Tibial nerve (tissue), 4 donors: ENCODE measurements around the gene STUM. TPM values are rescaled to one million over a fixed set of nuclear protein-coding genes. Genes with fewer than 3 reads are reported as not detected.

ENCODE experiments used
- DNase-seq, 2 donors: peaks; one replicate each; pipeline ENCODE4 v3.0.0-alpha.2; 2019; ENCODE audit warnings: low spot score in 2 of 2
- H3K27ac ChIP-seq, 4 donors: fragments of 200-600 bp; sonication (generic) in 3 of 4; one replicate each; pipeline ENCODE4 v1.5.1; 2017 to 2019; ENCODE audit warnings: mild to moderate bottlenecking in 1 of 4
- H3K27me3 ChIP-seq, 2 donors: fragments of 200-600 bp; sonication (generic) in 1 of 2; one replicate each; pipeline versions ENCODE4 v1.5.1 to v1.6.0; 2017 to 2019
- H3K36me3 ChIP-seq, 3 donors: fragments of 200-600 bp; sonication (generic); one replicate each; pipeline ENCODE4 v1.5.1; 2018 to 2019
- H3K4me1 ChIP-seq, 4 donors: fragments of 200-600 bp; sonication (generic) in 3 of 4; one replicate each; pipeline ENCODE4 v1.5.1; 2017 to 2019
- H3K4me3 ChIP-seq, 4 donors: fragments of 200-600 bp; sonication (generic) in 3 of 4; one replicate each; pipeline ENCODE4 v1.5.1; 2017 to 2019; ENCODE audit warnings: mild to moderate bottlenecking in 1 of 4, moderate library complexity in 1 of 4
- H3K9me3 ChIP-seq, 4 donors: fragments of 200-600 bp; sonication (generic) in 3 of 4; one replicate each; pipeline ENCODE4 v1.5.1; 2017 to 2019
- CTCF ChIP-seq, 5 experiments: fragments of 200-600 bp in 3 of 5; fragments of 450-650 bp in 2 of 5; sonication (generic) in 3 of 5; IDR thresholded peaks; one replicate each; pipeline ENCODE4 v1.5.1; 2016 to 2019; ENCODE audit warnings: antibody characterized with exemption in 5 of 5, mild to moderate bottlenecking in 3 of 5, moderate library complexity in 2 of 5
- EP300 ChIP-seq, 2 donors: sonication (generic); formaldehyde crosslinking; IDR thresholded peaks; one replicate each; pipeline ENCODE4 v1.6.1; 2017; ENCODE audit warnings: antibody characterized with exemption in 2 of 2, mild to moderate bottlenecking in 1 of 2
- POLR2A ChIP-seq, 2 donors: fragments of 450-650 bp; IDR thresholded peaks; one replicate each; pipeline ENCODE4 v1.6.1; 2017; ENCODE audit warnings: antibody characterized with exemption in 2 of 2, mild to moderate bottlenecking in 2 of 2, moderate library complexity in 2 of 2
- whole genome bisulfite sequencing, 2 donors: methylation state at CpG; one replicate each; pipeline ENCODE4 v1.1.5; 2018; 5-methylcytosine and 5-hydroxymethylcytosine counted together
- total RNA-seq, 4 donors: library from RNA; depleted of rRNA; stranded (reverse); fragments of >200 nt; gene quantifications; one replicate each; pipeline ENCODE4 v1.1.0, GENCODE V29; 2016

The STUM gene
- total RNA-seq, 4 donors from 2014 or later: 4.8 to 7.5 (median 6.9) TPM

- Histone ChIP-seq H3K36me3 (peaks cover 0 to 89% (median 16%) of the 10 kb centered on the region in 3 donors), H3K27ac (peak overlapping the region in 3 of 4 donors; percentile 26 to 71 (median 54)), H3K4me3 (no peak overlapping the region), H3K27me3 (no peaks in the 10 kb centered on the region), H3K9me3 (no peaks in the 10 kb centered on the region), H3K4me1 (peaks cover 0 to 34% (median 20%) of the 10 kb centered on the region in 4 donors)
- DNase-seq: no peak
- 69 to 87% methylated on average over 16 to 17 of the region's 18 CpGs for WGBS, 2 donors
- no peak for TF ChIP-seq CTCF (IDR thresholded peaks at IDR 0.05)
- no peak for TF ChIP-seq EP300 (IDR thresholded peaks at IDR 0.05)
- TF ChIP-seq POLR2A (IDR thresholded peaks at IDR 0.05): no peak
These were observed 95.3 kb downstream of the STUM start for GRCh38 chr1:226643611-226644540.

- H3K4me3 ChIP-seq: no peak overlapping the region
- DNase-seq: no peak
- no peaks in the 10 kb centered on the region for H3K9me3 ChIP-seq
- TF ChIP-seq POLR2A (IDR thresholded peaks at IDR 0.05): no peak
- TF ChIP-seq EP300 (IDR thresholded peaks at IDR 0.05): no peak
- no peak for TF ChIP-seq CTCF (IDR thresholded peaks at IDR 0.05)
- no peaks in the 10 kb centered on the region for H3K27me3 ChIP-seq
- H3K36me3 ChIP-seq: peaks cover 0 to 85% (median 16%) of the 10 kb centered on the region in 3 donors
- WGBS, 2 donors: 75 to 92% methylated on average over 9 to 10 of the region's 10 CpGs
- peak overlapping the region in 3 of 4 donors; percentile 13 to 71 (median 34) for H3K27ac ChIP-seq
- H3K4me1 ChIP-seq: peaks cover 0 to 34% (median 20%) of the 10 kb centered on the region in 4 donors
These were observed 96.1 kb downstream of the STUM start for GRCh38 chr1:226644541-226645176.

DNA sequence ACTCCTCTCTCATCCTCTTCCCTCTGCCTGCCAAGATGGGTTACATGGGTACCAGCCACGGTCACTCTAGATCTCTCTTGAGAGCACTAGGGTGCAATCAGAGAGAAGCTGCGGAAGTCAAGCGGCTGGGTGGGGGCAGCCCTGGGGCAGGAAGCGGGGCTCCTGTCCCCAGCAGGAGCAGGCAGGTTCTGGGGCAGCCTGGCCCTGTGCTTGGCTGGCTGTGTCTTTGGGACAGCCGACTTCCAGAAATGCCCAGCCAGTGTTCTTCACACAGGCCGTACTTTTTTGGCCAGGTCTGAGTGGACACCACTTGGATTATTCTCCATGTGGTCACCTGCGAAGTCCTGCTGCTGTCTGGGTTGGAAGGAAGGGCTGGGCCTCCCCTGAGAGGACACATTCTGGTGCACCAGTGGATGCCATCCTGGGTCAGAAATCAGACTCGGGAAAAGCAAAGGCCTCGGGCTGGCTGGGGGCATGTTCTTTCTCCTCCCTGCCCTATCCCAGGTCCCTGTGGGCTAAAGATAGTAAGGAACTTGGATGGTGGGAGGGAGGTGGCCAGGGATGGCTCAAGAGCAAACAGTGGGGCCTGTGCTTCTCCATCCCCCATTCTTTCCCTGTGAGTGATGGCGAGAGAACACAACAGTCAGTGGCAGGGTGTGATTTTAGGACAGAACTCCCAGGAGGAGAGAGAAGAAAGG is 96.9 kb downstream of the STUM start:
- Histone ChIP-seq H3K4me1 (peaks cover 0 to 34% (median 22%) of the 10 kb centered on the region in 4 donors), H3K36me3 (peaks cover 0 to 77% (median 13%) of the 10 kb centered on the region in 3 donors), H3K27ac (peak overlapping the region in 3 of 4 donors; percentile 13 to 71 (median 54)), H3K4me3 (no peak overlapping the region), H3K9me3 (no peaks in the 10 kb centered on the region), H3K27me3 (no peaks in the 10 kb centered on the region)
- WGBS, 2 donors: 75 to 83% methylated on average over 10 of the region's 10 CpGs
- no peak for DNase-seq
- TF ChIP-seq EP300 (IDR thresholded peaks at IDR 0.05) (no peak), POLR2A (IDR thresholded peaks at IDR 0.05) (no peak), CTCF (IDR thresholded peaks at IDR 0.05) (no peak)

- DNase-seq: no peak
- H3K27ac ChIP-seq: peak overlapping the region in 2 of 4 donors; percentile 53 to 54
- peaks cover 0 to 71% (median 10%) of the 10 kb centered on the region in 3 donors for H3K36me3 ChIP-seq
These were observed 97.7 kb downstream of the STUM start for GRCh38 chr1:226646026-226646869.

More at GRCh38 chr1:226646026-226646869, 97.7 kb downstream of the STUM start:
- Histone ChIP-seq H3K4me3 (no peak overlapping the region), H3K4me1 (peaks cover 0 to 38% (median 23%) of the 10 kb centered on the region in 4 donors), H3K27me3 (no peaks in the 10 kb centered on the region), H3K9me3 (no peaks in the 10 kb centered on the region)
- TF ChIP-seq EP300 (IDR thresholded peaks at IDR 0.05): no peak
- no peak for TF ChIP-seq CTCF (IDR thresholded peaks at IDR 0.05)
- no peak for TF ChIP-seq POLR2A (IDR thresholded peaks at IDR 0.05)
- 76 to 83% methylated on average over 13 to 16 of the region's 18 CpGs for WGBS, 2 donors
